Activated CD4-positive, alpha-beta T cell treated with anti-CD3 and anti-CD28 coated beads, Interleukin-2, amount 10 ng/mL, durations not matched to agents 24 days and 14 days (primary cell): ENCODE measurements around the gene ANKRD28. TPM values are rescaled to one million over a fixed set of nuclear protein-coding genes. Genes with fewer than 3 reads are reported as not detected.
A peak's percentile ranks its signal among the peaks of the same experiment; 100 is the strongest.

ENCODE experiments used
- DNase-seq: peaks from one replicate; pipeline ENCODE4 v3.0.0; 2022
- H3K27ac Mint-ChIP-seq: one replicate; pipeline ENCODE4 v1.8.0; 2022; ENCODE audit warnings: mild to moderate bottlenecking, mixed read lengths
- H3K27me3 Mint-ChIP-seq: one replicate; pipeline ENCODE4 v1.8.0; 2022; ENCODE audit warnings: mixed read lengths
- H3K36me3 Mint-ChIP-seq: one replicate; pipeline ENCODE4 v1.8.0; 2022; ENCODE audit warnings: low read depth, mild to moderate bottlenecking, mixed read lengths
- H3K4me1 Mint-ChIP-seq: one replicate; pipeline ENCODE4 v1.8.0; 2021; ENCODE audit warnings: mixed read lengths
- H3K4me3 Mint-ChIP-seq: one replicate; pipeline ENCODE4 v1.8.0; 2022; ENCODE audit warnings: mild to moderate bottlenecking, moderate library complexity, mixed read lengths
- H3K9me3 Mint-ChIP-seq: one replicate; pipeline ENCODE4 v1.8.0; 2021; ENCODE audit warnings: mixed read lengths
- intact Hi-C: fragments of 100-400 bp; cut with micrococcal nuclease; formaldehyde crosslinking; loops from one replicate; pipeline ENCODE4 v1.15.1; 2023
- total RNA-seq: library from RNA; stranded (reverse); gene quantifications from 2 replicates; pipeline ENCODE4 v1.2.3, GENCODE V29; 2022

Gene ANKRD28
- total RNA-seq, 1 donor from 2014 or later = 38.7 TPM

DNA sequence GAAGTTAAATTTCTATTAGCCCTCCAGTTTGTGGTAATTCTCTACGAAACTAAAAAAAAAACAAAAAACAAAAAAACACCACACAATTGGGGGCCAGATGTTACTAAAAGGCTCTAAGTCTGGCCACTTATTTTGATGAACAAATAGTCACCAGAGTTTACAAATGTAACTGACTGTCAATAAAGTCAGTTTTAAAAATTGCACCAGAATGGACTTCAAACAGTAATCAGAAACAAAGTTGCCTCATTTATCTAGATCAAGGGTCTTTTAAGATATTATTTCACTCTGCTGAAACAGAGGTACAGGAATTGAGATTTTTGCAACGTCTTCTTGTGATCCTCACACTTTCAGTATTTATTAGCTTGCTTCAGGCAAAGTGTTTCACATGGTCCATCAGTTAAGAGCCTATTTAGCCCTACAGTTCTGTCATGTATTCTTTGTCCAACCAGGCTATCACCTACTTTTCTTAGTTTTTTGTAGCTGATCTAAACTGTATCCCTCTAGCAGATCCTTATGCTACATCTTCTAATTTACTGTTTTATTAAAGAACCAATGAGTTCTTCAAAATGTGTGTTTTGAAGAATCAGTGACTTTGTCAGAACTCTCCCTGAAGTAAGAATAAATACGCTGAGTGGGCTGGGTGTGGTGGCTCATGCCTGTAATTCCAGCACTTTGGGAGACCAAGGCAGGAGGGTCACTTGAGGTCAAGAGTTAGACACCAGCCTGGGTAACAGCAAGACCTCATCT is 74.7 kb downstream of the ANKRD28 start:
- no peaks in the 10 kb centered on the region for H3K27me3 Mint-ChIP-seq
- H3K4me3 Mint-ChIP-seq = no peak overlapping the region
- intact Hi-C loops = no loop called here
- H3K36me3 Mint-ChIP-seq = peaks cover 48% of the 10 kb centered on the region
- no peak for DNase-seq
- no peaks in the 10 kb centered on the region for H3K9me3 Mint-ChIP-seq
- no peak overlapping the region for H3K27ac Mint-ChIP-seq
- H3K4me1 Mint-ChIP-seq = peaks cover 11% of the 10 kb centered on the region

DNA sequence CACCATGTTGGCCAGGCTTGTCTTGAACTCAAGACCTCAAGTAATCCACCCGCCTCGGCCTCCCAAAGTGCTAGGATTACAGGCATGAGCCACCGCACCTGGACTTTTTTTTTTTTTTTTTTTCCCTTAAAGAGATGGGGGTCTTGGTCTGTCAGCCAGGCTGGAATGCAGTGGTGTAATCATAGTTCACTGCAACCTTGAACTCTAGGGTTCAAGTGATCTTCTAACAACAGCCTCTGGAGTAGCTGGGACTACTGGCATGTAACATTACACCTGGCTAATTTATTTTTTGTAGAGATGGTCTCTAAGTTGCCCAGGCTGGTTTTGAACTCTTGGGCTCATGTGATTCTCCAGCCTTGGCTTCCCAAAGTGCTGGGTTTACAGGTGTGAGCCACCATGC is 81.6 kb downstream of the ANKRD28 start:
- DNase-seq = no peak
- H3K27ac Mint-ChIP-seq = no peak overlapping the region
- H3K4me1 Mint-ChIP-seq = peaks cover 1% of the 10 kb centered on the region
- no peaks in the 10 kb centered on the region for H3K27me3 Mint-ChIP-seq
- H3K36me3 Mint-ChIP-seq = peaks cover 34% of the 10 kb centered on the region
- intact Hi-C loops = no loop called here
- no peak overlapping the region for H3K4me3 Mint-ChIP-seq
- H3K9me3 Mint-ChIP-seq = no peaks in the 10 kb centered on the region

- Mint-ChIP-seq H3K9me3 (no peaks in the 10 kb centered on the region), H3K4me1 (no peaks in the 10 kb centered on the region), H3K36me3 (peaks cover 26% of the 10 kb centered on the region), H3K27ac (no peak overlapping the region), H3K4me3 (no peak overlapping the region), H3K27me3 (no peaks in the 10 kb centered on the region)
- intact Hi-C loops = no loop called here
- no peak for DNase-seq
Observed at GRCh38 chr3:15714448-15714847, 83.3 kb downstream of the ANKRD28 start.

DNA sequence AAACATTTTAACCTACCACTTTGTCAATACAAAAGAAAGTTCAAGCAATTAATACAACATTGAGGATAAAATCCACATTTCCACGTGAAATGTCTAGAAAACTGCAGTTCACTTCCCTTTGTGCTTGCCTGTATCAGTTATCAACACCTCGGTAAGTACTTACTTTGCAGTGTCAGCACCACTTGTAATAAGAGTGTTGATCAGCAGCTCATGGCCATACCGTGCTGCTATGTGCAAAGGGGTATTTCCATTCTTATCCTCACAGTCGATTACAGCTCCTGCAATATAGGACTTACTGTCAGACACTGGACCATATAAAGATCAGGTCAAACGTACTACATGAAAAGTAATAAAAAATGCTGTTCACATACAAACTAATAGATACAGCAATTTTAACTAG is 84.4 kb downstream of the ANKRD28 start:
- intact Hi-C loops = no loop called here
- Mint-ChIP-seq H3K27me3 (no peaks in the 10 kb centered on the region), H3K36me3 (peaks cover 32% of the 10 kb centered on the region), H3K27ac (no peak overlapping the region), H3K4me1 (peaks cover 3% of the 10 kb centered on the region), H3K4me3 (no peak overlapping the region), H3K9me3 (no peaks in the 10 kb centered on the region)
- DNase-seq = no peak

DNA sequence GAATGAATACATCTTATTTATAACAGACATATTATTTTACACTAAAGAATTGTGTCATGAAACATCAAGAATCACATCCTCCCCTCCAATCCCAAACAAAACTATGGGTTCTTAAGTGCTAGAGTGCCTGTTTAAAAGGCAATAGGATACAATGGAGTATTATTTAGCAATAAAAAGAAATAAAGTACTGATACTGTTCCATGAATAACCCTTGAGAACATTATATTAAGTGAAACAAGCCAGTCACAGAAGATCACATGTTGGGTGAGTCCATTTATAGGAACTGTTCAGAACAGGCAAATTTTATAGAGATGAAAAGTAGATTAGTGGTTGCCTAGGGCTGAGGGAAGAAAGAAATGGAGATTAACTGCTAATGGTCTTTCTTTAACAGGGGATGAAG is 86.5 kb downstream of the ANKRD28 start:
- no peak overlapping the region for H3K27ac Mint-ChIP-seq
- no peak overlapping the region for H3K4me3 Mint-ChIP-seq
- H3K36me3 Mint-ChIP-seq = peaks cover 44% of the 10 kb centered on the region
- intact Hi-C loops = no loop called here
- peaks cover 3% of the 10 kb centered on the region for H3K4me1 Mint-ChIP-seq
- DNase-seq = no peak
- H3K9me3 Mint-ChIP-seq = no peaks in the 10 kb centered on the region
- H3K27me3 Mint-ChIP-seq = no peaks in the 10 kb centered on the region

- H3K27ac Mint-ChIP-seq = peak overlapping the region; percentile 12
- no peaks in the 10 kb centered on the region for H3K9me3 Mint-ChIP-seq
- no peak for DNase-seq
- H3K4me3 Mint-ChIP-seq = no peak overlapping the region
- H3K4me1 Mint-ChIP-seq = peaks cover 5% of the 10 kb centered on the region
- H3K36me3 Mint-ChIP-seq = peaks cover 53% of the 10 kb centered on the region
- no peaks in the 10 kb centered on the region for H3K27me3 Mint-ChIP-seq
- intact Hi-C loops = no loop called here
Observed at GRCh38 chr3:15708882-15709677, 88.7 kb downstream of the ANKRD28 start.

- Mint-ChIP-seq H3K27ac (no peak overlapping the region), H3K27me3 (no peaks in the 10 kb centered on the region), H3K36me3 (peaks cover 52% of the 10 kb centered on the region), H3K4me1 (peaks cover 5% of the 10 kb centered on the region), H3K9me3 (no peaks in the 10 kb centered on the region), H3K4me3 (no peak overlapping the region)
- intact Hi-C loops = no loop called here
- DNase-seq = no peak
Observed at GRCh38 chr3:15707779-15708178, 90.0 kb downstream of the ANKRD28 start.

- intact Hi-C loops = no loop called here
- no peak overlapping the region for H3K27ac Mint-ChIP-seq
- no peaks in the 10 kb centered on the region for H3K27me3 Mint-ChIP-seq
- H3K4me1 Mint-ChIP-seq = peaks cover 2% of the 10 kb centered on the region
- DNase-seq = no peak
- no peak overlapping the region for H3K4me3 Mint-ChIP-seq
- H3K36me3 Mint-ChIP-seq = peaks cover 51% of the 10 kb centered on the region
- peaks cover 4% of the 10 kb centered on the region for H3K9me3 Mint-ChIP-seq
Observed at GRCh38 chr3:15703346-15703745, 94.4 kb downstream of the ANKRD28 start.

- no peaks in the 10 kb centered on the region for H3K9me3 Mint-ChIP-seq
- no peak for DNase-seq
- H3K36me3 Mint-ChIP-seq = peaks cover 46% of the 10 kb centered on the region
- H3K4me3 Mint-ChIP-seq = no peak overlapping the region
- intact Hi-C loops = loop anchor here (5.0 kb wide), 1 partner anchor 118 kb away; no protein-coding TSS in a partner anchor
- no peaks in the 10 kb centered on the region for H3K27me3 Mint-ChIP-seq
- H3K4me1 Mint-ChIP-seq = peaks cover 3% of the 10 kb centered on the region
- H3K27ac Mint-ChIP-seq = no peak overlapping the region
Observed at GRCh38 chr3:15694628-15695027, 103.2 kb downstream of the ANKRD28 start.

- no peak for DNase-seq
- Mint-ChIP-seq H3K4me3 (no peak overlapping the region), H3K9me3 (no peaks in the 10 kb centered on the region), H3K27me3 (no peaks in the 10 kb centered on the region), H3K4me1 (peaks cover 3% of the 10 kb centered on the region), H3K36me3 (peaks cover 48% of the 10 kb centered on the region), H3K27ac (no peak overlapping the region)
- intact Hi-C loops = loop anchor here (5.0 kb wide), 1 partner anchor 119 kb away; no protein-coding TSS in a partner anchor
Observed at GRCh38 chr3:15693355-15693754, 104.4 kb downstream of the ANKRD28 start.

- Mint-ChIP-seq H3K9me3 (no peaks in the 10 kb centered on the region), H3K4me3 (no peak overlapping the region), H3K27me3 (no peaks in the 10 kb centered on the region), H3K4me1 (peaks cover 8% of the 10 kb centered on the region), H3K36me3 (peaks cover 45% of the 10 kb centered on the region), H3K27ac (no peak overlapping the region)
- intact Hi-C loops = loop anchor here (5.0 kb wide), 1 partner anchor 122 kb away; no protein-coding TSS in a partner anchor
- no peak for DNase-seq
Observed at GRCh38 chr3:15690748-15691147, 107.0 kb downstream of the ANKRD28 start.

GRCh38 chr3:15690230-15690629 is 107.5 kb downstream of the ANKRD28 start:
- Mint-ChIP-seq H3K4me1 (peaks cover 8% of the 10 kb centered on the region), H3K9me3 (no peaks in the 10 kb centered on the region), H3K27me3 (no peaks in the 10 kb centered on the region), H3K36me3 (peaks cover 48% of the 10 kb centered on the region), H3K4me3 (no peak overlapping the region), H3K27ac (no peak overlapping the region)
- no peak for DNase-seq
- intact Hi-C loops = loop anchor here (5.0 kb wide), 1 partner anchor 122 kb away; no protein-coding TSS in a partner anchor

DNA sequence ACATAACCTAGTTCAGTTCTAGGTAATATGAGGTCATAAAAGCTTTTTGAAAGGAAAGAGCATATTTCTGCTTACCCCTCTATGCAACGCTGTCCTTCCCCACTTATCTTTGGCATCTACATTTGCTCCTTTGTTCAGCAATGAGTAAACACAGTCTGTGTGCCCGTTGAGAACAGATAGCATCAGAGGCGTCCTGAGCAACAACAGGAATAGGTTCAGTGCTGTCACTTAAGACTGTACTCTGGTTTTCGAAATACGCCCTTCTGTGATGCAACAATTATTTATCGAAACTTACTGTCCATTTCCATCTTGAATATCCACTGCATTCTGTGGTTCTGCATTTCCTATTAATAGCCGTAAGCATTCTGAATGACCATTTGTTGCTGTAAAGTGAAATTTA is 111.9 kb downstream of the ANKRD28 start:
- Mint-ChIP-seq H3K4me1 (peaks cover 8% of the 10 kb centered on the region), H3K27ac (no peak overlapping the region), H3K36me3 (peaks cover 43% of the 10 kb centered on the region), H3K4me3 (no peak overlapping the region), H3K9me3 (no peaks in the 10 kb centered on the region), H3K27me3 (no peaks in the 10 kb centered on the region)
- no peak for DNase-seq
- intact Hi-C loops = no loop called here

DNA sequence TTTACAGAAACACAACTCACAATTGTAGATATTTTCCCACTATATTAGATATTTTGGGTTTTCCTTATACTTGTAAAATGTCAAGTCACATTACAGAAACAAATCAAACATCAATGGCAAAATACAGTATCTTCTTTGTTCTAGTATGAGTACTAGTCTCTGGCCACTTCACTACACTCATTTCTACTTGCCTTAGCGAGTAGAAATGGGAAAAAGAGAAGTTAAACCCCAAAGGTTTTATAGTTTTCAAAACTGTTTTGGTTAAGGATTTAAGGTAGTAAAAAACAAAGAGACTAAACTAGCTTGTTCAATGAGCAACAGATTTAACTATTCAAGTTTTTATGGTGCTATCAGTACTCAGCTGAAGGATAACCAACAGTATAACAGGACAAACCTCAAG is 114.5 kb downstream of the ANKRD28 start:
- H3K4me1 Mint-ChIP-seq = peaks cover 8% of the 10 kb centered on the region
- no peaks in the 10 kb centered on the region for H3K9me3 Mint-ChIP-seq
- H3K27ac Mint-ChIP-seq = no peak overlapping the region
- H3K27me3 Mint-ChIP-seq = no peaks in the 10 kb centered on the region
- H3K4me3 Mint-ChIP-seq = no peak overlapping the region
- H3K36me3 Mint-ChIP-seq = peaks cover 35% of the 10 kb centered on the region
- intact Hi-C loops = no loop called here
- DNase-seq = no peak
